Neuronal stem cell (in vitro differentiated cells): ENCODE measurements around the gene PNMA1.

Experiments used
- DNase-seq: peaks from one replicate; pipeline ENCODE4 v3.0.0-alpha.2; 2013; ENCODE audit warnings: low spot score
- H2AFZ ChIP-seq: one replicate; pipeline ENCODE4 v1.6.1; 2013; ENCODE audit warnings: mild to moderate bottlenecking, low read length, inconsistent platforms
- H2AK5ac ChIP-seq: 2 replicates; pipeline ENCODE4 v1.6.1; 2013; ENCODE audit warnings: low read depth, mild to moderate bottlenecking, inconsistent platforms, low read length, moderate library complexity, mixed read lengths
- H2BK120ac ChIP-seq: 2 replicates; pipeline ENCODE4 v1.6.1; 2013; ENCODE audit warnings: low read depth, mild to moderate bottlenecking, inconsistent platforms, low read length, moderate library complexity, mixed read lengths
- H2BK12ac ChIP-seq: one replicate; pipeline ENCODE4 v1.6.1; 2013; ENCODE audit warnings: low read length, inconsistent platforms
- H2BK15ac ChIP-seq: 2 replicates; pipeline ENCODE4 v1.6.1; 2013; ENCODE audit warnings: mild to moderate bottlenecking, low read length, inconsistent platforms, mixed read lengths
- H2BK5ac ChIP-seq: one replicate; pipeline ENCODE4 v1.6.1; 2013; ENCODE audit warnings: inconsistent platforms, mild to moderate bottlenecking, low read length, moderate library complexity
- H3K14ac ChIP-seq: one replicate; pipeline ENCODE4 v1.6.1; 2013; ENCODE audit warnings: low read length, inconsistent platforms
- H3K18ac ChIP-seq: 2 replicates; pipeline ENCODE4 v1.6.1; 2013; ENCODE audit warnings: low read length, inconsistent platforms
- H3K23ac ChIP-seq: 2 replicates; pipeline ENCODE4 v1.6.1; 2013; ENCODE audit warnings: low read depth, mild to moderate bottlenecking, mixed read lengths, low read length, inconsistent platforms; ENCODE audit not compliant: poor library complexity
- H3K27ac ChIP-seq: replicated peaks from 3 replicates; pipeline ENCODE4 v1.5.1; 2013; ENCODE audit warnings: low read length, inconsistent platforms
- H3K27me3 ChIP-seq, 3 experiments: 2 replicates each; pipeline ENCODE4 v1.6.1; 2013; ENCODE audit warnings: low read length in 3 of 3, mild to moderate bottlenecking in 2 of 3, inconsistent platforms in 1 of 3, low read depth in 1 of 3, mixed read lengths in 1 of 3, moderate library complexity in 1 of 3; ENCODE audit not compliant: control insufficient read depth in 3 of 3, insufficient read depth in 3 of 3
- H3K36me3 ChIP-seq, 2 donors: replicated peaks in 1 of 2; 2 replicates each; pipeline ENCODE4 v1.6.1; 2013; ENCODE audit warnings: low read length in 2 of 2; ENCODE audit not compliant: control insufficient read depth in 2 of 2, insufficient read depth in 2 of 2
- H3K4ac ChIP-seq: 2 replicates; pipeline ENCODE4 v1.6.1; 2013; ENCODE audit warnings: inconsistent platforms, mild to moderate bottlenecking, low read length, moderate library complexity
- H3K4me1 ChIP-seq, 2 donors: 1 replicate in 1 of 2; 2 replicates in 1 of 2; pipeline ENCODE4 v1.6.1; 2013; ENCODE audit warnings: low read length in 2 of 2, low read depth in 1 of 2; ENCODE audit not compliant: control insufficient read depth in 2 of 2, insufficient read depth in 1 of 2
- H3K4me2 ChIP-seq: one replicate; pipeline ENCODE4 v1.6.1; 2013; ENCODE audit warnings: mild to moderate bottlenecking, low read length, inconsistent platforms; ENCODE audit not compliant: insufficient read depth, poor library complexity, severe bottlenecking
- H3K4me3 ChIP-seq, 2 donors: 2 replicates each; pipeline ENCODE4 v1.5.1; 2013; ENCODE audit warnings: low read length in 2 of 2, mild to moderate bottlenecking in 2 of 2, inconsistent platforms in 1 of 2, moderate library complexity in 1 of 2
- H3K79me1 ChIP-seq: one replicate; pipeline ENCODE4 v1.6.1; 2013; ENCODE audit warnings: low read depth, mild to moderate bottlenecking, inconsistent platforms, low read length, moderate library complexity
- H3K9ac ChIP-seq: one replicate; pipeline ENCODE4 v1.6.1; 2013; ENCODE audit warnings: mild to moderate bottlenecking, low read depth, low read length, inconsistent platforms; ENCODE audit not compliant: poor library complexity
- H3K9me3 ChIP-seq, 2 donors: replicated peaks in 1 of 2; 2 replicates each; pipeline versions ENCODE3 to v1.6.1; 2013; ENCODE audit warnings: low read length in 2 of 2, mild to moderate bottlenecking in 2 of 2, inconsistent platforms in 1 of 2, low read depth in 1 of 2, mixed read lengths in 1 of 2, moderate library complexity in 1 of 2; ENCODE audit not compliant: control insufficient read depth in 2 of 2, insufficient read depth in 1 of 2
- H4K8ac ChIP-seq: one replicate; pipeline ENCODE4 v1.6.1; 2013; ENCODE audit warnings: low read depth, mild to moderate bottlenecking, inconsistent platforms, low read length, moderate library complexity
- H4K91ac ChIP-seq: one replicate; pipeline ENCODE4 v1.6.1; 2013; ENCODE audit warnings: low read length, low read depth, mild to moderate bottlenecking, inconsistent platforms; ENCODE audit not compliant: poor library complexity
- WGBS, 2 donors: extraction: QIAGEN DNeasy Blood & Tissue Kit; methylation state at CpG; one replicate each; pipeline ENCODE4 v1.1.7; 2013; ENCODE audit warnings: missing lambda C conversion rate in 2 of 2, mixed read lengths in 1 of 2; ENCODE audit not compliant: insufficient read length in 2 of 2, insufficient replicate concordance in 1 of 2; ENCODE audit errors: extremely low coverage in 2 of 2; 5-methylcytosine and 5-hydroxymethylcytosine counted together

PNMA1 gene

GRCh38 chr14:73695997-73696396 lies 18.2 kb downstream of the PNMA1 start:
- Histone ChIP-seq H3K9me3 (no peaks in the 10 kb centered on the region), H3K23ac (no peak overlapping the region), H2BK5ac (no peak overlapping the region), H3K27ac (no peak overlapping the region), H2BK15ac (no peak overlapping the region), H2AK5ac (no peak overlapping the region), H3K9ac (no peak overlapping the region), H3K4ac (no peak overlapping the region), H4K91ac (no peak overlapping the region), H4K8ac (no peak overlapping the region), H3K79me1 (no peaks in the 10 kb centered on the region), H3K18ac (no peak overlapping the region), H3K27me3 (no peaks in the 10 kb centered on the region), H3K4me2 (no peak overlapping the region), H2AFZ (no peak overlapping the region), H2BK120ac (no peak overlapping the region), H3K14ac (no peak overlapping the region), H3K36me3 (peaks cover 2 to 13% of the 10 kb centered on the region in 2 donors), H2BK12ac (no peak overlapping the region), H3K4me3 (no peak overlapping the region), H3K4me1 (no peaks in the 10 kb centered on the region)
- no peak for DNase-seq
- WGBS, 2 donors, result no CpG with 5 or more reads among the region's 2 CpGs

- Histone ChIP-seq H3K79me1 (no peaks in the 10 kb centered on the region), H3K27me3 (no peaks in the 10 kb centered on the region), H2BK15ac (no peak overlapping the region), H2AK5ac (no peak overlapping the region), H3K4ac (no peak overlapping the region), H3K9ac (no peak overlapping the region), H3K9me3 (no peaks in the 10 kb centered on the region), H2BK12ac (no peak overlapping the region), H2AFZ (no peak overlapping the region), H3K36me3 (peaks cover 2 to 13% of the 10 kb centered on the region in 2 donors), H3K27ac (no peak overlapping the region), H3K4me3 (no peak overlapping the region), H2BK120ac (no peak overlapping the region), H2BK5ac (no peak overlapping the region), H4K8ac (no peak overlapping the region), H3K4me1 (no peaks in the 10 kb centered on the region), H3K14ac (no peak overlapping the region), H4K91ac (no peak overlapping the region), H3K23ac (no peak overlapping the region), H3K18ac (no peak overlapping the region), H3K4me2 (no peak overlapping the region)
- no peak for DNase-seq
- no CpG with 5 or more reads among the region's 2 CpGs for WGBS, 2 donors
Measured at GRCh38 chr14:73695082-73695481, 19.1 kb downstream of the PNMA1 start.

GRCh38 chr14:73694083-73694482 lies 20.1 kb downstream of the PNMA1 start:
- Histone ChIP-seq H3K9ac (no peak overlapping the region), H4K8ac (no peak overlapping the region), H3K27ac (no peak overlapping the region), H3K9me3 (no peaks in the 10 kb centered on the region), H2AFZ (no peak overlapping the region), H3K23ac (no peak overlapping the region), H3K4me3 (no peak overlapping the region), H3K4me2 (no peak overlapping the region), H3K4ac (no peak overlapping the region), H2BK12ac (no peak overlapping the region), H4K91ac (no peak overlapping the region), H3K27me3 (no peaks in the 10 kb centered on the region), H3K79me1 (no peaks in the 10 kb centered on the region), H2AK5ac (no peak overlapping the region), H3K14ac (no peak overlapping the region), H2BK15ac (no peak overlapping the region), H3K4me1 (no peaks in the 10 kb centered on the region), H3K36me3 (peaks cover 2 to 18% of the 10 kb centered on the region in 2 donors), H2BK120ac (no peak overlapping the region), H2BK5ac (no peak overlapping the region), H3K18ac (no peak overlapping the region)
- WGBS, 2 donors, result no CpG with 5 or more reads among the region's 2 CpGs
- DNase-seq, result no peak

- Histone ChIP-seq H3K79me1 (no peaks in the 10 kb centered on the region), H3K4me1 (no peaks in the 10 kb centered on the region), H2BK5ac (no peak overlapping the region), H3K27me3 (no peaks in the 10 kb centered on the region), H2BK15ac (no peak overlapping the region), H2AK5ac (no peak overlapping the region), H3K18ac (no peak overlapping the region), H3K4me2 (no peak overlapping the region), H3K36me3 (peaks cover 0 to 15% of the 10 kb centered on the region in 2 donors), H3K27ac (no peak overlapping the region), H2BK12ac (no peak overlapping the region), H3K14ac (no peak overlapping the region), H2AFZ (no peak overlapping the region), H4K91ac (no peak overlapping the region), H4K8ac (no peak overlapping the region), H3K23ac (no peak overlapping the region), H3K4me3 (no peak overlapping the region), H3K9ac (no peak overlapping the region), H2BK120ac (no peak overlapping the region), H3K4ac (no peak overlapping the region), H3K9me3 (no peaks in the 10 kb centered on the region)
- 100% methylated on average over 1 of the region's 3 CpGs; no CpG with 5 or more reads in 1 of the 2 donors for WGBS, 2 donors
- no peak for DNase-seq
Measured at GRCh38 chr14:73686901-73687300, 27.3 kb downstream of the PNMA1 start.
